ENCODE data around the gene CPD. TPM values are rescaled to one million over a fixed set of nuclear protein-coding genes. Genes with fewer than 3 reads are reported as not detected.

CPD gene
- total and polyA plus RNA-seq, 2 donors from 2014 or later: 11.6 to 139 TPM

DNA sequence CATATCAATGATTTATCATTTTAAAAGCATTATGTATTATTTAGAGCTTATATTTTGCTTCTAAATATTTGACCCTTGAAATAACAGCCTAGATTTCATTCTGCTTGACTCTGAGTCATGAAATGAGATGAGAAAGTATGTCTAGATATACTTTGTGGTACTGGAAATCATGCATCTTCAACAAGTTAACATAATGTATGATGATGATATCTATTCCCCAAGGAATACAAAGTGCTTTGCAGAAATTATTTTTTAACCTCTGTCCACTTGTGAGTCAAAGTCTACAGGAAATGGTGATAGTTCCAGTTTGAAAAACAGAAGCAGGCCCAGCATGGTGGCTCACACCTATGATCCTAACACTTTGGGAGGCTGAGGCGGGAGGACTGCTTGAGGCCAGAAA lies 134.6 kb downstream of the CPD start:
- no peak overlapping the region for H3K4me3 ChIP-seq (ENCODE audit: low read length in 3 of 3)
- H3K27ac ChIP-seq (ENCODE audit: low read depth in 2 of 2, low read length in 2 of 2): no peak overlapping the region
- TF ChIP-seq, protein P1, sequence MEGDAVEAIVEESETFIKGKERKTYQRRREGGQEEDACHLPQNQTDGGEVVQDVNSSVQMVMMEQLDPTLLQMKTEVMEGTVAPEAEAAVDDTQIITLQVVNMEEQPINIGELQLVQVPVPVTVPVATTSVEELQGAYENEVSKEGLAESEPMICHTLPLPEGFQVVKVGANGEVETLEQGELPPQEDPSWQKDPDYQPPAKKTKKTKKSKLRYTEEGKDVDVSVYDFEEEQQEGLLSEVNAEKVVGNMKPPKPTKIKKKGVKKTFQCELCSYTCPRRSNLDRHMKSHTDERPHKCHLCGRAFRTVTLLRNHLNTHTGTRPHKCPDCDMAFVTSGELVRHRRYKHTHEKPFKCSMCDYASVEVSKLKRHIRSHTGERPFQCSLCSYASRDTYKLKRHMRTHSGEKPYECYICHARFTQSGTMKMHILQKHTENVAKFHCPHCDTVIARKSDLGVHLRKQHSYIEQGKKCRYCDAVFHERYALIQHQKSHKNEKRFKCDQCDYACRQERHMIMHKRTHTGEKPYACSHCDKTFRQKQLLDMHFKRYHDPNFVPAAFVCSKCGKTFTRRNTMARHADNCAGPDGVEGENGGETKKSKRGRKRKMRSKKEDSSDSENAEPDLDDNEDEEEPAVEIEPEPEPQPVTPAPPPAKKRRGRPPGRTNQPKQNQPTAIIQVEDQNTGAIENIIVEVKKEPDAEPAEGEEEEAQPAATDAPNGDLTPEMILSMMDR (IDR thresholded peaks at IDR 0.05; ENCODE audit: borderline replicate concordance, extremely low read depth, insufficient read depth): no peak
- H3K9ac ChIP-seq (ENCODE audit: low read length in 3 of 3): no peak overlapping the region
- H3K4me1 ChIP-seq (ENCODE audit: control insufficient read depth in 2 of 3, insufficient read depth in 2 of 3, low read depth in 1 of 3, low read length in 3 of 3): no peaks in the 10 kb centered on the region
- no peak for FAIRE-seq
- H3K9me3 ChIP-seq (ENCODE audit: control insufficient read depth in 2 of 3, insufficient read depth in 1 of 3, low read length in 3 of 3): no peaks in the 10 kb centered on the region
- no peak for DNase-seq
- intact Hi-C loops (cut with DNase I): no loop called here
- no peaks in the 10 kb centered on the region for H3K27me3 ChIP-seq (ENCODE audit: control insufficient read depth, insufficient read depth, low read length)
- H3K36me3 ChIP-seq (ENCODE audit: control insufficient read depth in 2 of 3, insufficient read depth in 3 of 3, low read length in 3 of 3): peaks cover 0 to 12% (median 3%) of the 10 kb centered on the region in 3 donors

GRCh38 chr17:30514895-30515596 lies 136.3 kb downstream of the CPD start:
- intact Hi-C loops (cut with DNase I): no loop called here
- TF ChIP-seq, protein P1 (IDR thresholded peaks at IDR 0.05; ENCODE audit: borderline replicate concordance, extremely low read depth, insufficient read depth): no peak
- Histone ChIP-seq H3K4me3 (ENCODE audit: low read length in 3 of 3) (no peak overlapping the region), H3K9me3 (ENCODE audit: control insufficient read depth in 2 of 3, insufficient read depth in 1 of 3, low read length in 3 of 3) (no peaks in the 10 kb centered on the region), H3K27me3 (ENCODE audit: control insufficient read depth, insufficient read depth, low read length) (no peaks in the 10 kb centered on the region), H3K27ac (ENCODE audit: low read depth in 2 of 2, low read length in 2 of 2) (no peak overlapping the region), H3K9ac (ENCODE audit: low read length in 3 of 3) (no peak overlapping the region), H3K4me1 (ENCODE audit: control insufficient read depth in 2 of 3, insufficient read depth in 2 of 3, low read depth in 1 of 3, low read length in 3 of 3) (no peaks in the 10 kb centered on the region), H3K36me3 (ENCODE audit: control insufficient read depth in 2 of 3, insufficient read depth in 3 of 3, low read length in 3 of 3) (peaks cover 0 to 17% (median 7%) of the 10 kb centered on the region in 3 donors)
- FAIRE-seq: no peak
- DNase-seq: no peak

DNA sequence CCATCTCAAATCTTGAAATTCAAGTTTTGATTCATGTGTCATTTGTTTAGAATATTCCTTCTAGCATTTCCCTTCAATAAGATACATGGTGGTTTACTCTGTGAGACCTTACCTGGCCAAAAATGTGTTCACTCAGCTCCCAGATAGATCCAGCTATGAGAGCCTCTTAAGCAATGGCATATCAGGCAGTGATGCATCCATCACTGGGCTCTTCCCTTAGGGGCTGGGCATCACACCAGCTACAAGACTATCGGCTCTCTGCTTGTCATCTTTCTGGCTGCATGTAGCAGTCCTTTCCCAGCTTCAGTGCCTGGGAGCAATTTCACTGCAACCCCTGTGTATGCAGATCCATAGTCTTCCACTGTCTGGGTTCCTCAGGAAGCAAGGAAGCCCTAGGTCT lies 139.1 kb downstream of the CPD start:
- Histone ChIP-seq H3K4me1 (ENCODE audit: control insufficient read depth in 2 of 3, insufficient read depth in 2 of 3, low read depth in 1 of 3, low read length in 3 of 3) (no peaks in the 10 kb centered on the region), H3K4me3 (ENCODE audit: low read length in 3 of 3) (no peak overlapping the region), H3K9ac (ENCODE audit: low read length in 3 of 3) (no peak overlapping the region), H3K27me3 (ENCODE audit: control insufficient read depth, insufficient read depth, low read length) (no peaks in the 10 kb centered on the region), H3K9me3 (ENCODE audit: control insufficient read depth in 2 of 3, insufficient read depth in 1 of 3, low read length in 3 of 3) (no peaks in the 10 kb centered on the region), H3K36me3 (ENCODE audit: control insufficient read depth in 2 of 3, insufficient read depth in 3 of 3, low read length in 3 of 3) (peaks cover 4 to 34% (median 15%) of the 10 kb centered on the region in 3 donors), H3K27ac (ENCODE audit: low read depth in 2 of 2, low read length in 2 of 2) (no peak overlapping the region)
- TF ChIP-seq, protein P1 (IDR thresholded peaks at IDR 0.05; ENCODE audit: borderline replicate concordance, extremely low read depth, insufficient read depth): no peak
- intact Hi-C loops (cut with DNase I): no loop called here
- DNase-seq: no peak
- no peak for FAIRE-seq
